ENCODE results near the gene MTA2. TPM values are rescaled to one million over a fixed set of nuclear protein-coding genes. Genes with fewer than 3 reads are reported as not detected.
"Not testable (repeated sequence)": the region's sequence is repeated elsewhere in the genome, so short reads cannot be mapped to it uniquely, and the experiment has no call there.

MTA2 gene
- total RNA-seq, 1 donor from 2014 or later, result 91.6 TPM

DNA sequence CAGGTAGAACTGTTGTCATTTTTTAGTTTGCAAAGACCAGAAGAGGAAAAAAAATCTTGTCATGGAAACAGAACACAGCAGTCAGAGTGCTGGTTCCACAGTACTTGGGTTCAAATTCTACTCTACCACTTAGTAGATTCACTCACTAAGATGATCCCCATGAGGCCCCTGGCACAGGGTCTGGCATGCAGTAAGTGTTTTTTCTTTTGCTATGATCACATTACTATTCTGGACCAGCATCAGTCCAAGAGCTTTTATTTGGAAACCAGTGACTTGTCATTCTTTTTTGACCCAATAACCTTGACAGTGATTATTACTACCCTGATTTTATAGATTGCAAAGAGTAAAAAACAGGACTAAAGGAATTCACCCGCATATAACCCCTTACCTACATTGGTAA, 32.1 kb downstream of the MTA2 start:
- Mint-ChIP-seq H3K4me3 (ENCODE audit: unreplicated experiment) (no peak overlapping the region), H3K27ac (ENCODE audit: unreplicated experiment) (peak overlapping the region; percentile 47), H3K4me1 (ENCODE audit: unreplicated experiment) (peaks cover 31% of the 10 kb centered on the region), H3K27me3 (ENCODE audit: unreplicated experiment) (no peaks in the 10 kb centered on the region), H3K36me3 (ENCODE audit: unreplicated experiment) (peaks cover 53% of the 10 kb centered on the region), H3K9me3 (ENCODE audit: unreplicated experiment) (no peaks in the 10 kb centered on the region)
- DNase-seq (ENCODE audit: extremely low spot score, unreplicated experiment), result no peak
- TF ChIP-seq CTCF (IDR thresholded peaks at IDR 0.05), result no peak

DNA sequence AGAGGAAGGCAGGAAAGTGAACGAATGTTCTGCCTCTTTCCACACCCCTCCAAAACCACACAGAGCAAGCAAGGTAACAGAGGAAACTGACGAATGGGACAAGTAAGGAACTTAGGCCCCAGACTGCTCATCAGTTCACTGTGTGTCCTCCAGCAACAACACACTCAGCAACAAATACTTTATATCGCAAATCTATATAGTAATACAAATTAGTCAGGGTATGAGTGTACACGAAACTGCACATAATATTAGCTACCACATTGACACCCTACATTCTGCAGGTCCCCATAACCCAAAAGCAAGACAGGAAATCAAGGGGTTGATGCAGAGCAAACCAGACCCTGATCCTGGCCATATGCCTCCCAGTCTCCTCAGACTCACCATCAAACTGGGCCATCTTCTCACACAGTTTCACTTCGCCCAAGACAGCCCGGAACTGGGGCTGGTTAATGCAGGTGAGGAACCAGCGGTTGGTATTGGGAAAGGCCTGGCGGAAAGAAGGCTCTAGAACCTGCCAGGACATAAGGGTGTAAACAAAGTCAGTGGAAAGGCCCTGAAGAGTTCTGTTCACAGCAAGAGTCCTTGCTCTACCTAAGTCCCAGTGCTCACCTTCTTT, 34.5 kb downstream of the MTA2 start:
- Mint-ChIP-seq H3K9me3 (ENCODE audit: unreplicated experiment) (no peaks in the 10 kb centered on the region), H3K4me3 (ENCODE audit: unreplicated experiment) (no peak overlapping the region), H3K4me1 (ENCODE audit: unreplicated experiment) (peaks cover 19% of the 10 kb centered on the region), H3K36me3 (ENCODE audit: unreplicated experiment) (peaks cover 45% of the 10 kb centered on the region), H3K27me3 (ENCODE audit: unreplicated experiment) (no peaks in the 10 kb centered on the region), H3K27ac (ENCODE audit: unreplicated experiment) (peak overlapping the region; percentile 31)
- DNase-seq (ENCODE audit: extremely low spot score, unreplicated experiment), result no peak
- no peak for TF ChIP-seq CTCF (IDR thresholded peaks at IDR 0.05)

- H3K36me3 Mint-ChIP-seq (ENCODE audit: unreplicated experiment), result peaks cover 39% of the 10 kb centered on the region
- H3K4me1 Mint-ChIP-seq (ENCODE audit: unreplicated experiment), result peaks cover 19% of the 10 kb centered on the region
- no peak for TF ChIP-seq CTCF (IDR thresholded peaks at IDR 0.05)
- no peak overlapping the region for H3K4me3 Mint-ChIP-seq (ENCODE audit: unreplicated experiment)
- DNase-seq (ENCODE audit: extremely low spot score, unreplicated experiment), result no peak
- H3K27ac Mint-ChIP-seq (ENCODE audit: unreplicated experiment), result peak overlapping the region; percentile 55
- no peaks in the 10 kb centered on the region for H3K9me3 Mint-ChIP-seq (ENCODE audit: unreplicated experiment)
- H3K27me3 Mint-ChIP-seq (ENCODE audit: unreplicated experiment), result no peaks in the 10 kb centered on the region
Measured at GRCh38 chr11:62566247-62566646, 35.4 kb downstream of the MTA2 start.

- Mint-ChIP-seq H3K36me3 (ENCODE audit: unreplicated experiment) (peaks cover 33% of the 10 kb centered on the region), H3K27ac (ENCODE audit: unreplicated experiment) (peak overlapping the region; percentile 27)
- DNase-seq (ENCODE audit: extremely low spot score, unreplicated experiment), result no peak
Measured at GRCh38 chr11:62565100-62565802, 36.4 kb downstream of the MTA2 start.

DNA sequence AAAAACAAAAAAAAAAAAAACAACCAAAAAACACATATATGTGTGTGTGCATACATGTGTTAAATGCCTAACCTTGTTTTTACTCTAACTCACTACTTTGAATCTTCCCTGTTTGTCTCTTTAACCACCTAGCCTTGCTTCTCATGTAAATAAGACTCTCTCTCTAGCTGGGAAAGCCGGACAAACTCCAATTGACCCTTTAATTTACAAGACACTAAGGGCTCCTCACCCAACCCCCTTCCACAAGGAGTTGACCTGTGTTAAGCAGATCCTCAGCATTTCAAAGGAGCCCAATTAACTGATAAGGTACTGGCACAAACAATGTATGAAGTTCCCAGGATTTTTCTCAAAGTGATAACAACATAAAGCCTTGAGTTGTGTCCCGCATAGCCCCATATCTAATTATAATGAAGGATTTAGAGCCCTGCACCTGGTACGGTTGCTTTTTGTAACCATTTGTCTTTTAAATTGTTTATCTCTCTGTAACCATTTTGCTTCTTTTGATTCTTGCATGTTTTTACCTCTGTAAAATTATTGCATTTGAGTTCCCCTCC, 39.9 kb downstream of the MTA2 start:
- Mint-ChIP-seq H3K4me1 (ENCODE audit: unreplicated experiment) (peaks cover 36% of the 10 kb centered on the region), H3K27ac (ENCODE audit: unreplicated experiment) (peak overlapping the region; percentile 73), H3K36me3 (ENCODE audit: unreplicated experiment) (peaks cover 37% of the 10 kb centered on the region), H3K4me3 (ENCODE audit: unreplicated experiment) (peak overlapping the region; percentile 42)
- not testable (repeated sequence) for H3K27me3 Mint-ChIP-seq (ENCODE audit: unreplicated experiment); H3K9me3 Mint-ChIP-seq (ENCODE audit: unreplicated experiment); DNase-seq (ENCODE audit: extremely low spot score, unreplicated experiment)

More at GRCh38 chr11:62565100-62565802, 36.4 kb downstream of the MTA2 start:
- Mint-ChIP-seq H3K27me3 (ENCODE audit: unreplicated experiment) (no peaks in the 10 kb centered on the region), H3K4me3 (ENCODE audit: unreplicated experiment) (no peak overlapping the region), H3K9me3 (ENCODE audit: unreplicated experiment) (no peaks in the 10 kb centered on the region), H3K4me1 (ENCODE audit: unreplicated experiment) (peaks cover 23% of the 10 kb centered on the region)
- no peak for TF ChIP-seq CTCF (IDR thresholded peaks at IDR 0.05)

Data from osteocyte (in vitro differentiated cells).